OCI-LY1 (cell line): ENCODE data around the gene JOSD1.

Experiments
- EZH2 ChIP-seq: fragments of 200-600 bp; sonication (generic), shearing (Covaris generic); IDR thresholded peaks from 2 replicates; pipeline ENCODE4 v1.8.0; 2017; ENCODE audit warnings: borderline replicate concordance, mixed run types, mild to moderate bottlenecking, antibody characterized with exemption, low read length, moderate library complexity, mixed read lengths
- TF ChIP-seq, protein P1 (sequence below): fragments of 200-600 bp; sonication (generic), shearing (Covaris generic); IDR thresholded peaks from 2 replicates; pipeline ENCODE4 v1.5.1; 2017; ENCODE audit warnings: mild to moderate bottlenecking, antibody characterized with exemption, low read length, moderate library complexity, mixed read lengths

DNA sequence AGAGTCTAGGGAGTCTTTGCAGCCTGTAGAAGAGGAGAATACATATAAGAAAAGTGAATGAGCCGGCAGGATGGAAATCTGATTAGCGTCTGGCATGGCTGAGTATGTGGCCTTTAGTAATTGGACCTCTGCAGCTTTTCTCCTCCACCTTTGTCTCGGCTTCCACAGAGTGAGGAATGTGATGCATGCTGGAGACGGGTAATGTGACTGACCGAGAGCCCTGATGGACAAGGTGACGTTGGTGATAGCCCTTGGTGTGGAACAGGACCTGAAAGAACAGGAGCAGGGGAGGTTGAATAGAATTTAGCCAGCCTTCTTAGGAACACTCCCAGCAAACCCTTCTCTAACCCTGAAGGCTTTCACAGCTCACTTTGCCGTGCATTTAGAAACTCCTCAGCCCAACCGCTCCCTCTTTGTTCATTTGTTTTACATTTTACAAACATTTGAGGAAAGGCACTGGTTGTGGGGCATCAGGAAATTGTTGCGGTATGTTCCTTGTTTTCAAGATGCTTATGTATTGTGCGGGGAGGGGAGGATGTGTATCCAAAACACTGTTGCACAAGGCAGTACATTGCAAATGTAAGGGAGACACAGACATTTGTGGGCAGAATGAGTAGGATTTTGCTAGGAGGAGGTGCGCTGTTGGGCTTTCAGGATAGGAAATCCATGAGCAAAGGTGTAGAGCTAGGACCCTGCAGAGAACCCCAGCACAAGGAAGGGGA lies 11.9 kb upstream of the JOSD1 start:
- TF ChIP-seq, protein P1, sequence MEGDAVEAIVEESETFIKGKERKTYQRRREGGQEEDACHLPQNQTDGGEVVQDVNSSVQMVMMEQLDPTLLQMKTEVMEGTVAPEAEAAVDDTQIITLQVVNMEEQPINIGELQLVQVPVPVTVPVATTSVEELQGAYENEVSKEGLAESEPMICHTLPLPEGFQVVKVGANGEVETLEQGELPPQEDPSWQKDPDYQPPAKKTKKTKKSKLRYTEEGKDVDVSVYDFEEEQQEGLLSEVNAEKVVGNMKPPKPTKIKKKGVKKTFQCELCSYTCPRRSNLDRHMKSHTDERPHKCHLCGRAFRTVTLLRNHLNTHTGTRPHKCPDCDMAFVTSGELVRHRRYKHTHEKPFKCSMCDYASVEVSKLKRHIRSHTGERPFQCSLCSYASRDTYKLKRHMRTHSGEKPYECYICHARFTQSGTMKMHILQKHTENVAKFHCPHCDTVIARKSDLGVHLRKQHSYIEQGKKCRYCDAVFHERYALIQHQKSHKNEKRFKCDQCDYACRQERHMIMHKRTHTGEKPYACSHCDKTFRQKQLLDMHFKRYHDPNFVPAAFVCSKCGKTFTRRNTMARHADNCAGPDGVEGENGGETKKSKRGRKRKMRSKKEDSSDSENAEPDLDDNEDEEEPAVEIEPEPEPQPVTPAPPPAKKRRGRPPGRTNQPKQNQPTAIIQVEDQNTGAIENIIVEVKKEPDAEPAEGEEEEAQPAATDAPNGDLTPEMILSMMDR, result no peak
- TF ChIP-seq EZH2, result no peak
